ENCODE data around the gene PRDX1. TPM values are rescaled to one million over a fixed set of nuclear protein-coding genes. Genes with fewer than 3 reads are reported as not detected.

The PRDX1 gene
- total and polyA plus RNA-seq, 2 of the 13 experiments (the other 11 are each of a cell fraction or from before 2014, with no cell fraction given), result 761 to 1,898 TPM

- TF ChIP-seq TRAFD1 (CRISPR knock-in tag; IDR thresholded peaks at IDR 0.05; ENCODE audit: borderline replicate concordance) (no peak), ZFP62 (CRISPR knock-in tag; IDR thresholded peaks at IDR 0.05) (no peak), MZF1 (CRISPR knock-in tag; IDR thresholded peaks at IDR 0.05; ENCODE audit: borderline replicate concordance) (no peak), FOXP4 (CRISPR knock-in tag; IDR thresholded peaks at IDR 0.05) (peak; percentile 75), JDP2 (CRISPR knock-in tag; IDR thresholded peaks at IDR 0.05; ENCODE audit: borderline replicate concordance) (no peak), ZNF674 (CRISPR knock-in tag; IDR thresholded peaks at IDR 0.05; ENCODE audit: low read depth) (no peak), ETV5 (CRISPR knock-in tag; IDR thresholded peaks at IDR 0.05; ENCODE audit: borderline replicate concordance) (no peak; the same call in none of the 2 replicates), PHF20 (CRISPR knock-in tag; IDR thresholded peaks at IDR 0.05) (peak; percentile 70), TP53 (CRISPR knock-in tag; conservative IDR thresholded peaks at IDR 0.05) (peak; percentile 82), JUNB (CRISPR knock-in tag; IDR thresholded peaks at IDR 0.05; ENCODE audit: borderline replicate concordance) (peak; percentile 81), SMAD1 (CRISPR knock-in tag; IDR thresholded peaks at IDR 0.05; ENCODE audit: borderline replicate concordance, low read depth) (peak; percentile 53; the same call in 1 of the 2 replicates), GLMP (CRISPR knock-in tag; IDR thresholded peaks at IDR 0.05; ENCODE audit: borderline replicate concordance) (no peak), MED13 (CRISPR knock-in tag; IDR thresholded peaks at IDR 0.05) (peak; percentile 95), TEAD2 (CRISPR knock-in tag; IDR thresholded peaks at IDR 0.05) (peak; percentile 31; the same call in 1 of the 2 replicates), ZNF367 (CRISPR knock-in tag; IDR thresholded peaks at IDR 0.05; ENCODE audit: borderline replicate concordance) (peak; percentile 68; the same call in 1 of the 2 replicates), WIZ (CRISPR knock-in tag; IDR thresholded peaks at IDR 0.05) (no peak; the same call in 1 of the 2 replicates), CSRNP2 (CRISPR knock-in tag; conservative IDR thresholded peaks at IDR 0.05; ENCODE audit: low read depth) (no peak), ZNF225 (CRISPR knock-in tag; IDR thresholded peaks at IDR 0.05) (peak; percentile 83), ZNF652 (CRISPR knock-in tag; IDR thresholded peaks at IDR 0.05; ENCODE audit: borderline replicate concordance, low read depth) (peak; percentile 66), ZNF746 (CRISPR knock-in tag; IDR thresholded peaks at IDR 0.05) (peak; percentile 87), NR2C2 (CRISPR knock-in tag; IDR thresholded peaks at IDR 0.05; ENCODE audit: borderline replicate concordance) (peak; percentile 51), TFAP4 (IDR thresholded peaks at IDR 0.05; ENCODE audit: borderline replicate concordance, low read depth) (no peak; the same call in 1 of the 2 replicates)
Measured at GRCh38 chr1:45521413-45522323, at the start of gene PRDX1 (continued).

All from HepG2 (cell line).